ENCODE results near the gene FAM20C.

Gene FAM20C

DNA sequence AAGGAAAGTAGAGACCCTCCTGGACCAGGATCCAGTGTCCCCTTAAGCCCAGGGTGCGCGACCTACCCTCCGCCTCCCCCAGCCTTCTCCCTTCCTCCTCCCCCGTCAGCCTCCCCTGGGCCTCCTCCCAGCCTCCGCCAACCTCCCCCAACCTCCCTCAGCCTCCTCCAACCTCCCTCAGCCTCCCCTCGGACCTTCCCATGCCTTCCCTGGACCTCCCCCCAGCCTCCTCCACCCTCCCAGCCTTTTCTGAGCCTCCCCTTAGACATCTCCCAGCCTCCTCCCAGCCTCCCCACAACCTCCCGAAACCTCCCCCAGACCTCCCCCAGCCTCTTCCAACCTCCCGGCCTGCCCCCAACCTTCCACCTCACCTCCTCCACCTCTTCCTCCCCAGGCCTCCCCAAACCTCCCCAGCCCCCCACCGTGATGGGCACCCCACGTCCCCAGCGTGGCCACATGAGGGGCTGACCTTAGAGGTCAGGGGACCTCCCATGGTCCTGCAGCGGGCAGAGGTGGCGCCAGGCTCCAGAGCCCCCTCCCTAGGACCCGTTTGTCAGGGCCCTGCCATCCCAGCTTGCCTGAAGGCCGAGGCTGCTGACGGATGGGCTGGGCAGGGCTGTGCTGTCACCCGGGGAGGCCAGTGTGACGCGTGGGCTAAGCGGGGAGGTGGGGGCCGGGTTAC is 18.8 kb downstream of the FAM20C start:
- no peak for DNase-seq

DNA sequence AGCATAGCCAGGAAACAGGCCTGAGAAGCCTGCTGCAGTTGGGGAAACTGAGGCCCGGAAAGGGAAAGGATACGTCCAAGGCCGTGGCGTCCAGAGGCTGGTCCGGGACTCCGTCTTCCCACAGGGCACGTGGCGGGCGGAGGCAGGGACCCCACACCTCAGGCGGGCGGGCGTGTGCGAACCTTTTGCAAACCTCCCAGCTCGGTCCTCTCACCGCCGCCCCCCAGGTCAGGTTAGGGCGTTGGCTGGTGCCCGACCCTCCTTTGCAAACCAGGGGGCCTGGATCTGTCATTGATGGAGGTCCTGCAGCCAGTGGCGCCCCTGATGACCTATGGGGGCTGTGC is 19.3 kb downstream of the FAM20C start:
- DNase-seq, result no peak

DNA sequence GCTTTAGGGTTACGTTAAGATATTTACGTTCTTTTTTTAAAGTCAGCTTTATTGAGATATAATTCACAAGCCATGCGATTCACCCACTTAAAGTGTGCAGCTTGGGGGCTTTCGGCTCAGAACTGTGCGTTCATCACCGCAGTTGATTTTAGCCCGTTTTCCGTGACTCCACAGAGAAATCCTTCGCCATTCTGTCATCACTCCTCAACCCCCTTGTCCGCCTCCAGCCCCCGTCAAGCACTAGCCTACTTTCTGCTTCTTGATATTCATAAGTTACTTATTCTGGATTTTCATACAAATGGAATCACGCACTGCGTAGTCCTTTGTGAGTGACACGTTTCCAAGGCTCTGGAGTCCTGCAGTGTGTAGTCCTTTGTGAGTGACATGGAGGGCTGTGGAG is 20.4 kb downstream of the FAM20C start:
- DNase-seq, result no peak

DNA sequence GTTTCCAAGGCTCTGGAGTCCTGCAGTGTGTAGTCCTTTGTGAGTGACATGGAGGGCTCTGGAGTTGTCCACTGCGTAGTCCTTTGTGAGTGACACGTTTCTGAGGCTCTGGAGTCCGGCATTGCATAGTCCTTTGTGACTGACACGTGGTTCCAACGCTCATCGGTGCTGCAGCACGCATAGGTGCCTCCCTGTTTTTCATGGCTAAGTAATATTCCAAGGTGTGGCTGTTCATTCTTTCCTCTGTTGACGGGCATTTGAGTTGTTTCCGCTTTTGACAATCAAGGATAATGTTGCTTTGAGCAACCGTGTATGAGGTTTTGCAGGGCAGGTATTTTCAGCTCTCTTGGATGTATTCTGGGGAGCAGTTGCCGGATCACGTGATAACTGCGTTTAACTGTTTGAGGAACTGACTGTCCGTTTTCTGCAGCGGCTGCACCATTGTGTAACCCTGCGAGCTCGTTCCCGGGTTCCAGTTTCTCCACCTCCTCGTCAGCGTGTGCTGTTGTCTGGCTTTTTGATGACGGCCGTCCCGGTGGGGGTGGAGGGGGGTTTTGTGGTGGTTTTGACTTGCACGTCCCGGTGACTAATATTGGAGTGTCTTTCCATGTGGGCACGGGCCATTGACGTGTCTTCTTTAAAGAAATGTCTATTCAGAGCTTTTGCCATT is 21.1 kb downstream of the FAM20C start:
- DNase-seq, result no peak

DNA sequence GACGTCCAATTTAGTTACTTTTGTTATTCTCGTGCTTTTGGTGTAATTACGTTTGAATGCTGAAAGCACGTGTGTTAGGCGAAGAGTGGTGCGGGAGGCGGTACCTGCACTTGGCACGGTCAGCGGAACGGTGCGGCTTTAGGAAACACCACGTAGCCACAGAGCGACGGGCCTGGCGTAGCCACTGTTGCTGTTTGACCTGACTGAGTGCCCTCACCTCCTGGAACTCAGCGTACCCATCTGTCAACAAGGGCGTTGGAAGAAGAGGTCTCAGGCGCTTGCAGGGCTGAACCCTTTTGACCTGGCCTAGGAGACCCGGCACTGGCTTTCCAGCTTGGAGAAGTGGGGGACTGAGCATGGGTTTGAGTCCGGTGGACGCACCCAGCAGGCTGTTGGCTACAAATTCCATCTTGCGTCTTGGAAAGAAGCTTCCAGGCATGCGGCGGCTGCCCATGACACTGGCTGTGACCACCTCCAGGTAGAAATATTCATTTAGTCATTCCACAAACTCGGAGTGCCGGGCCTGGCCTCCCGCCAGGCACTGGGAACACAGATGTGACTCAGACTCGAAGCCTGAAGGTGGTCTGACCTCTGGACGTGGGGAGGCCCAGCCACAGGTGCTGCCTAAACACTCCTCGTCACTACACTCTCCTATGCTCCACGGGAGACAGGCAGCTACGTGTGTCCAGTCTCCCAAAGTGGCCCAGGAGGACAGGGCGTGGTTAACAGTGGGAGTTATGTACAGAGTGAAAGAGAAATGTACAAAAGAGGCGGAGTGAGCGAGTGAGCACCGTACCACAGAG is 22.2 kb downstream of the FAM20C start:
- no peak for DNase-seq

DNA sequence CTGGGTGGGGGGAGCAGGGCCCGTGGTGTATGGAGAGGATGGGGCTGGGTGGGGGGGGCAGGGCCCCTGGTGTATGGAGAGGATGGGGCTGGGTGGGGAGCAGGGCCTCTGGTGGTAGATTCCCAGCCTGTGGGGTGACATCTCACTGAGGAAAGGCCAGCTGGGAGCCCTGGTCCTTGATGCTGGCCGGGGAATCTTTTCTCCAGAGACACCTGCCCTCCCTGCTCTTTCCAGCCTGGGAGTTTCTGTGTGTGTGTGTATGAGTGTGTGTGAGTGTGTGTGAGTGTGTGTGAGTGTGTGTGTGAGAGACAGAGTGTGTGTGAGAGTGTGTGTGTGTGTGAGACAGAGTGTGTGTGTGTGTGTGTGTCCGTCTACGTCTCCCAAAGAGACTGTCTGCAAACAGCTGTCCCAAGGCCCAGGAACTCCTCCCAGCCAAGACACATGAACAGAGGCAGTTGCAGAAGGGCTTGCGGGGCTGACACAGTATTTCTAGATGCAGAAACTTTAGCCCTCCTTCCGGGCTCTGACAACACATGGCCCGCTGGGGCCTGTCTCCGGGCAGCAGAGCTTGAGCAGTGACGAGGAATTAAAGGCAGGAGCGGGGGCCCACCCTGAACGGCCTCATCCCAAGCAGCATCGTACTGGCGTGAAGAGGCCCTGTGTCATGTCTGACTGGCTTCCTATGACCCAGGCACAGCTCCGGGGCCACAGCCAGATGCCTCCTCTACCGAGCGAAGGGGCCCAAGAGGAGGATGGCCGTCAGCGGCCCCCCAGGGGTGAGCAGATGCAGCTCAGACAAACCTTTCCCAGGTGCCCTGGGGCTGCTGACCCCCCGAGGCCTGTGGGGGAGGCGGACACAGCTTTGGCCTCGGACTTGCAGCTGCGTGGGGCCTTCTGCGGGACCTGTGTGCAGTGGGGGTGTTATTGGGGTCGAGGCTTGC is 24.3 kb downstream of the FAM20C start:
- no peak for DNase-seq

DNA sequence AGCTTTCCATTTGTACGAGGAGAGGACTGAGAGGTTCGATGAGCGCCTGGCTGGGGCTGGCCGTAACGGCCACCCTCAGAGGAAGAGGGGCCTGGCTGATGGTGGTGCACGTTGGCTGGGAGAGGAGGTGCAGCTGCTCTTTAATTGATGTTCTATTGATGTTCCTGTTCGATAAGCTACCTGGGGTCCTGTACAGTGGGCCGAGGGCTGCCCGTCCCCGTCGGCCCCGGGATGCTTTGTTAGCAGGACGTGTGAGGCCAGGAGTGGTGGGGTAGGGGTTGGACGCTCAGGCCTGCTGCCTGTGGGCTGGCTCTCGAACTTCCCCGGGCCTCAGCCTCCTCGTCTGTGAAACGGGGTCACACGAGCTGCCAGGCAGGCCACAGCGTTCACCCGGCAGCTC is 25.4 kb downstream of the FAM20C start:
- no peak for DNase-seq

DNA sequence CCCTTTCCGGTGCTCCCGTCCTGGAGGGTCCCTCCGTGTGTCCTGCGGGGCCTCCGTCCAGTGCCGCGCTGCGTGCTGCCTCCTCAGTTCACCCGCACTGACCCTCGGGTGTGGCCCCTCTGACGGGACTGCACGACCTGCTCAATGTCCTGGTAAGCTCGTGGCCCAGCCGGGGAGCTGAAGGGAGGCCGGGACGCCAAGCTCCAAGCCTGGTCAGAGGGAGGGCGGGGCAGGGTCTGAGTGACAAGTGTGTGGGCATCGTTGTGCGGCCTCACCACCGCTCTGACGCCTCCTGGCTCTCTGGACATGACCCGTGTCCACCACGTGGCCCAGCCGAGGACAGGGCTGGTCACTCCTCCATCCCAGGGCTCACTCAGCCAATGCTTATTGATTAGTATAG is 25.9 kb downstream of the FAM20C start:
- DNase-seq, result no peak

DNA sequence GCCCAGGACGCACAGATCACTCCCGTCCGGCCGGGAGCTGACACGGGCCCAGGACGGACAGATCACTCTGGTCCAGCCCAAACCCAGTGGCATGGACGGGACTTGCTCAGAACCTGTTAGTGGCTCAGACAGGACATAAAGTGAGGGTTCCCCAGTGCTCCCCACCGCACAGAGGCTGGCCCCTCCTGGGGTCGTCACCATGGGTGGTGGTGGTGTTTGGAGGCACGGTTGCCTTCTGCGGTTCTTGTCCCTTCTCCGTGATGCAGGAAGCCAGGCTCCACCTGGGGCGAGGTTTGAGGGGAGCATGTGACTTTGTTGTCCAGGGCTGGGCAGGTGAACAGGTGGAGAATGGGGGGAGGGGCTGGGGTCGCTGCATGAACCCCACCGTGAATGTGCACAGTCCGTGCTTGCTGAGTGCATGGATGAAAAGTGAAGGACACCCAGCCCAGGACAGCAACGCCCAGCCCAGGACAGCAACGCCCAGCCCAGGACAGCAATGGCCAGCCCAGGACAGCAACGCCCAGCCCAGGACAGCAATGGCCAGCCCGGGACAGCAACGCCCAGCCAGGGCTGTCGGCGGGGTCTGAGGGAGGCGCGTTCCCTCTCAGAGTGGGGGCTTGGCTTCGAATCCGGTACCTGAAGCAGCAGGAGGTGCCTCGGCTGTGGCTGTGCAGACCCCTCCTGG is 26.7 kb downstream of the FAM20C start:
- DNase-seq, result no peak

DNA sequence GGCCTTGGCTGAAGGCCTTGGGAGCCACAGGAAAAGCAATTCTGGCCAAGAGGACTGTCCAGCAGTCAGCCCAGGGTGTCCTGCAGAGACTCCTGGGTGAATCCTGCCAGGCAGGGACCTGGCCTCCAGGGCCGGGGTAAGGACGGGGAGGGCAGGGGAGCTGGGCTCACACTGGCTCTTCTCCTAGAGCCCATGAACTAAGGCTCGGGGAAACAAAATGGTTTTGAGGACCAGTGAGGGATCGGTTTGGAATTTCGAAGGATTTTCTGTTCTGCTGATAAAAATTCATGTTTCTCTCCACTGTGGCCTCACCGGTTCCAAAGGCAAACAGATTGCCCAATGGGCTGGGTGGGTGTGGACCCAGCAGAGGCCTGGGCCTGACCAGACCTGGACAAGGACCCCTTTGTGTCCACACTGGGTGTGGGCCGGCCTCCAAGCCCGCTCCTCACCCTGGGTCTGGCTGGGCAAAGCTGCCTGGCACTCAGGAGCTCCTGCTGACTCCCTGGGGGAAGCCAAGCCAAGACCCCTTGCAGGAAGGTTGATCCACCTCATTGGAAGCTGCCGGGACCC is 27.3 kb downstream of the FAM20C start:
- no peak for DNase-seq

DNA sequence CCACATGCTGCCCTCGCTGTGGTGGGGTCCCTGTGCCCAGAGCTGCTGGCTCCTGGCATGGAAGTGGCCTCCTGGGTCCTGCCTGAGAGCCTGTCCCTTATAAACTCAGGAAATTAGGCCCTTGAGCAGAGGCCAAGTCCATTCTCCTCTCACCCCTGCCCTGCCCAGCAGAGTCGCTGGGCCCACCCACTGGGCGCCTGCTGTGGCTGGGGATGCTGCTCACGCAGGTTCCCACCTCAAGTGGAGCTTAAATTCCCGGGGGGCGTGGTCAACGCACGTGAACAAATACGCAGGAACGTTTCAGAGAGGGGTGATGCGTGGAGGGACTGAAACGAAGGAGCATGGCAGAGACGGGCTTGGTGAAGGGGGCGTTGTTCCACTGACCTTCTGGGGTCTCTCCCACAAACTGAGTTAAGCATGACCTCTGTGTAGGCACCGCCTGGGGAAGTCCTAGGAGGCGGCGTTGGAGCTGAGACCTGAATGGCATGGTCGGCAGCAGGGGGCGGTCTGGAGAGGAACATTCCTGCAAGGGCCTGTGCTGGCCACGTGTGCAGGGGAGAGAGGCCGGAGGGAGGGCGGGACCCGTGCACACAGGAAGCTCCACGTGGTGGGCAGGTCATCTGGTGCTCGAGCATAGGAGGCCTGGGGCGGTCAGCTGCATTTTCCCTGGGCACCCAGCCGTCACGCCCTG is 27.9 kb downstream of the FAM20C start:
- DNase-seq, result no peak

DNA sequence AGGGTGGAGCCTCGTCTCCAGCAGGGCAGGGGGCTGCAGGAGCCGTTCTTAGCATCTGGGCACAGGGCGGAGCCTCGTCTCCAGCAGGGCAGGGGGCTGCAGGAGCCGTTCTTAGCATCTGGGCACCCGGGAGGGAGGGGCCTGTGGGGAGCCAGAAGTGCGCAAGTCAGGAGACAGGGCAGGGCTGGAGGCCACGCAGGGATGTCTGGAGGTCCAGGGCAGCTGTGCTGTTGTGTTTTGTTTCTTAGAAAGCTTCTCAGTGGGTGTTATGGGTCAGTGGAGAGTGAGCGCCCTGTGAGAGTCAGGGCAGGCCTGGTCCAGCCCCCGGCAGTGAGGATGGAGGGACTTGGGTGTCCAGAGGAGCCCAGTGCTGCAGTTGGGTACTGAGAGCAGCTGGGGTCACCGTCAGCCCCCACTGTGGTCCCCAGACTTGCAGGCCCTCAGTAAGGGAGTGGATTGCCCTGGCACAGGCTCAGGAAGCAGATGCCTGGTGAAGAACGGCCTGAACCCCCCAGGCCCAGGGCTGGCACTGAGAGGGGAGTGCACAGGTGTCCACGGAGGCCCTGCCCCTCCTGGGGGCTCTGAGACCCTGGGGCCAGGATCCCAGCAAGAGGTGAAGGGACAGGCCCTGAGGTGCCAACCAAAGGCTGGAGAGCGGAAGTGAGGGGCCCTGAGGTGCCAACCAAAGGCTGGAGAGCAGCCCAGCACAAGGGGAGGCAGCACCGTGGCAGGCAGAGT is 29.8 kb downstream of the FAM20C start:
- no peak for DNase-seq

DNA sequence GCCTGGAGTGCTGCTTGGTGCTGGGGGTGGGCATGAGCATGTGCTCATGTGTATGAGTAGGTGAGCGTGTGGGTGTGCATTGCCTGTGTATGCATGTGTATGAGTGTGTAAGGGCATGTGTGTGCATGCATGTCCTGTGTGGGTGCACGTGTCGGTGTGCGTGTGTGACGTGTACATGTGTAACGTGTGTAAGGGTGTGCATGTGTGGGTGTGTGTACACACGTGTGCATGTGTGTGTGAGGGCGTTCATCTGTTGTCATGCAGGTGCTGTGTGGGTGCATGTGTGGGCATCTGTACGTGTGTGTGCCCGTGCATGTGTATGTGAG is 30.3 kb downstream of the FAM20C start:
- no peak for DNase-seq

DNA sequence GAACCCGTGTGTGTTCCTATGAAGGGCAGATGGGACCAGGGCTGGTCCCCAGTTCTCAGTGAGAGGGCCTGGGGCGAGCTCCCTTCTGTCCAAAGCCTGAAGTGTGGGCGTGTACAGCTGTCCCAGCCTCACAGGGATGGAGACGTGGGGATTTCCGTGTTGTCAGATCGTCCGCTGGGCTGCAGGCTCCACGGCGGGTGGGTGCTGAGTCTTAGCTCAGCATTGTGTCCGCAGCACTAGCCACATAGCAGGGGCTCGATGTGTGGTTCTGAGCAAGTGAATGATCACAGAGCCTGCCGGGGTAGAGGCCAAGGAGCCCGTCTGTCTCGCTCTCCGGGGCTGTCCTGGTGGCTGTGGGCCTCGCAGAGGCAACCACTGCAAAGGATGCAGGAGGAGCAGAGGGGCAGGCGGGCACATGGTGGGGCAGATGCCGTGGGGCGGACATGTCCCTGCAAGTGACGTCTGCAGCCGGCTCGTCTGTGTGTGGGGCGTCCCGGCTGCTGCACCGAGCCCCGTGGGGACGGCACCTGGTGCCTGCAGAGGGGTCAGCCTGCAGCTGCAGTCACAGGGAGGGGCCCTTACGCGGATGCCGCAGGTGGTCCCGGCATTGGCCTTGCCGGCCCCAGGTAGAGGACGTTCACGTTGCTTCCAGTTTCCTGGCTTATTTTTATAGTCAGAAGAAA is 30.9 kb downstream of the FAM20C start:
- DNase-seq, result no peak

DNA sequence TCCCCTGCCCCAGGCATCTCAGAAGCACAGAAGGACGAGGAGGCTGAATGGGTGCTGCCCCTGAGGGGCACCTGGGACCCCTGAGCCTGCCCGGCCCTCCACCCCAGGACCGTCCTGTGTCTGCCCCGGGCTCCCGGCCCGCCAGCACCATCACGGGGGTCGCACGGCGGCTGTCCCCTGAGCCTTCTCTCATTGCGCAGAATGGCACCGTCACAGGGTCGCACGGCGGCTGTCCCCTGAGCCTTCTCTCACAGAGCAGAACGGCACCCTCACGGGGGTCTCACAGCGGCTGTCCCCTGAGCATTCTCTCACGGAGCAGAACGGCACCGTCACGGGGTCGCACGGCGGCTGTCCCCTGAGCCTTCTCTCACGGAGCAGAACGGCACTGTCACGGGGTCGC is 31.5 kb downstream of the FAM20C start:
- DNase-seq, result no peak

DNA sequence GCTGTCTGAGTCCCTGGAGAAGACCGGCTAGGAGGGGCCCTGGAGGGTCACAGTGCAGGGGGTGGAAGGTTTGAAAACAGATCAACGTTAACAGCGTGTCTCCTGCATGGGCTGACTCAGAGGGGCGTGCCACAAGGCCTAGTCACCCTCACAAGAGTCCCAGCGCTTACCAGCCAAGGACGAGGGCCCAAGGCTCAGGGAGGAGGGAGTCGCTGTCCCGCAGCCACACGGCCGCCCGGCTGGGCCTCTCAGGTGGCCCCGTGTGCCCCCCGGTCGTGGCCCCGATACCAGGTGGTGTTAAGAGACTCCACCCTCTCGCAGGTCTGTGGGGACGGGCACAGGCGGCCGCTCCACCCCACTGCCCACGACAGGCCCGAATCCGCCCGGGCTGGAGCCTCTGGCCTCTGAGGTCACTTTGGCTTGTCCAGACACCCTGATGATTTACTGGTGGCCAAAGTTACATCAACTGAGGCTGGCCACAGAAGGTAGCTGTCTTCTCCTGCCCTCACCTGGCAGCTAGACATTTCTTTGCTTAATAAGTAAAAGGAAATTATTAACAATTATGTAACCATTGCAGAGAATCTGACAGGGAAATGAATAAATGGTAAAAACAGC is 34.0 kb downstream of the FAM20C start:
- no peak for DNase-seq

DNA sequence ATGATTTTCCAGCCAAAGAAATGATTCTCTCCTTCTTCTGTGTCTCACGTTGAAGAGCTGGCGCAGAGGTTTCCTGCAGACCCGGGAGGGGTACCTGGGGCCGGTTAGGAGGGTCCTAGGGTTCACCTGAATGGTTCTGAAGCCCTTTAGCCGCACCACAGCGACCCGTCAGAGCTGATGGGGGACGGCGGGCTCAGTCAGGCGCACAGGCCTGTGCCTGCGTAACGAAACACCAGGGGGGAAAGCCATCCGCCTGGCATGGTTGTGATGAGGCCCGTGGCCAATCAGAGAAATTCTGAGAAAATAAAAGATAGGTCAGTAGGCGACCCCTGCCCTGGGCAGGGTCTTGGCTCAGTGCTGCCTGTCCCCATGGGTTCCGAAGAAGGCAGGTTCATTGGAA is 35.6 kb downstream of the FAM20C start:
- DNase-seq, result no peak

DNA sequence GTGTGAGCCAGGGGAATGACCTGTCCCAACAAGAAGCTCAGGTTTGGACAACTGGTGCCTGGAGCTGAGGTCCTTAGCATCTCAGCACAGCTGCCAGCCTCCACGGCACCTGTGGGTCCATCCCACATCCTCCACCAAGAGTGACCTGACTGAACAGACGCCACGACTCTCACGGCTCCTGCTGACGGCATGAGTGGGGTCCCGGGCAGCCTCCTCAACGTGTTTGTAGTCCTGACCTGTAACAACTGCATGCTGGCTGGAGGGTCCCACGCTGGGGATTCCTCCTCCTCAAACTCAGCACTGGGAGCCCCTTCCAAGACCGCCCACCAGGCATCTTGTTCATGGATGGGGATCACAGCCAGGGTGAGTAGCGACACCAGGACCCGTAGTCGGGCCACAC is 36.2 kb downstream of the FAM20C start:
- DNase-seq, result no peak

DNA sequence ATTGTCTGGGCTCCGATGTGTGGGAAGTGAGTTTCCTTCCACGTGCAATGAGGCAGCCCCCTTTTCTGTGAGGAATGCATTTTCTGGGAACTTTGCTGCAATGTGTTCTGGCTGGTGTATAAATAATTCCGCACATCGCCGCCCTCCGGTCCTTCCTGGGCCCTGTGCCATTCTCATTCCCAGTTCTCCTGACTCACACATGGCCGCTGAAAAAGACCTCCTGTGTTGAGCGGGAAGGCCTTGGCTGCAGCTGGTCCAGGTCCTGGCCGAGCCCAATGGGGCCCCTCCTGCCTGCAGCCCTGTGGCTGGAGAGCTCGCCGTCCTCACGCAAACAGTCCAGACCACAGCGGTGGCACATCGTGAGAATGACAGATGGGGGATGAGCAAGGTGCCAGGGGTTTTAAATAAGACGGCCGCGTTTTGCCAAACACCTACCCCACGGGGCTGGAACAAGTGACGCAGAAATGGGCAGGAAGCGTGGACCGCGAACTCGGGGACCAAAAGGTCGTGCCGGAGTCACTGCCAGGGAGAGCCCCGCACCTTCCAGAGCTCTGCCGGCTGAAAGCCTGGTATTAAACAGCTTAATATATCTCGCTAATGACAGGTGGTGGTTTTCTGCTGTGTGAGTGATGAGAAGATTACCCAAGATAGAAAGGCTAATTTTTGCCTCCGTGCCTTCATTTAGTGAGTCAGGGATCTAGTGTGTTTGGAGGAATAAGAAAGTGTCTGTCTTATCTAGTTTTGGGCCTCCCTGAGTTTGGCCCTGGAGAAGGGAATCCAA is 37.0 kb downstream of the FAM20C start:
- no peak for DNase-seq
